Gastroesophageal sphincter (tissue), 4 donors: ENCODE results near the gene TLX2. TPM values are rescaled to one million over a fixed set of nuclear protein-coding genes. Genes with fewer than 3 reads are reported as not detected.

Experiments
- ATAC-seq: fragments of 150-250 bp; one replicate; pipeline ENCODE4 v1.9.1; 2016; ENCODE audit warnings: mild to moderate bottlenecking, moderate library complexity
- H3K27ac ChIP-seq, 4 donors: fragments of 200-600 bp; sonication (generic) in 3 of 4; 1 replicate in 3 of 4; 2 replicates in 1 of 4; pipeline ENCODE4 v1.5.1; 2016 to 2019
- H3K27me3 ChIP-seq: fragments of 200-600 bp; sonication (generic); one replicate; pipeline ENCODE4 v1.5.1; 2019
- H3K36me3 ChIP-seq, 2 donors: fragments of 200-600 bp; sonication (generic); one replicate each; pipeline ENCODE4 v1.5.1; 2019; ENCODE audit warnings: control low read depth in 1 of 2
- H3K4me1 ChIP-seq, 3 donors: fragments of 200-600 bp; sonication (generic); 1 replicate in 2 of 3; 2 replicates in 1 of 3; pipeline ENCODE4 v1.5.1; 2016 to 2019; ENCODE audit warnings: control low read depth in 2 of 3
- H3K4me3 ChIP-seq, 2 donors: fragments of 200-600 bp; sonication (generic); one replicate each; pipeline ENCODE4 v1.5.1; 2019; ENCODE audit warnings: mild to moderate bottlenecking in 1 of 2, moderate library complexity in 1 of 2
- H3K9me3 ChIP-seq, 3 donors: fragments of 200-600 bp; sonication (generic); one replicate each; pipeline ENCODE4 v1.5.1; 2017 to 2019; ENCODE audit warnings: control low read depth in 2 of 3
- EP300 ChIP-seq: sonication (generic); formaldehyde crosslinking; IDR thresholded peaks from one replicate; pipeline ENCODE4 v1.6.1; 2017; ENCODE audit warnings: antibody characterized with exemption, mild to moderate bottlenecking
- POLR2A ChIP-seq, 2 donors: fragments of 450-650 bp; IDR thresholded peaks; one replicate each; pipeline ENCODE4 v1.6.1; 2017; ENCODE audit warnings: antibody characterized with exemption in 2 of 2, mild to moderate bottlenecking in 2 of 2, moderate library complexity in 1 of 2
- POLR2AphosphoS5 ChIP-seq: sonication (generic); formaldehyde crosslinking; IDR thresholded peaks from one replicate; pipeline ENCODE4 v1.6.1; 2017; ENCODE audit warnings: antibody characterized with exemption
- WGBS, 2 donors: methylation state at CpG; one replicate each; pipeline ENCODE4 v1.1.5; 2018; ENCODE audit warnings: low coverage in 1 of 2; 5-methylcytosine and 5-hydroxymethylcytosine counted together
- total RNA-seq, 4 donors: library from RNA; depleted of rRNA; stranded (reverse); fragments of >200 nt; gene quantifications; one replicate each; pipeline ENCODE4 v1.1.0, GENCODE V29; 2016
- TF ChIP-seq, protein P1 (sequence below), 4 experiments: fragments of 200-600 bp in 2 of 4; fragments of 450-650 bp in 2 of 4; sonication (generic) in 1 of 4; IDR thresholded peaks; one replicate each; pipeline ENCODE4 v1.5.1; 2017 to 2019; ENCODE audit warnings: antibody characterized with exemption in 4 of 4, mild to moderate bottlenecking in 2 of 4, moderate library complexity in 2 of 4

Gene TLX2
- total RNA-seq, 4 donors from 2014 or later, result 0.27 to 0.94 TPM; not detected in 2

GRCh38 chr2:74551530-74551929 is 37.3 kb downstream of the TLX2 start:
- peaks cover 0 to 7% of the 10 kb centered on the region in 2 donors for H3K36me3 ChIP-seq
- no peak overlapping the region for H3K4me3 ChIP-seq
- ATAC-seq, result no peak
- no peaks in the 10 kb centered on the region for H3K9me3 ChIP-seq
- H3K27me3 ChIP-seq, result no peaks in the 10 kb centered on the region
- H3K27ac ChIP-seq, result no peak overlapping the region
- peaks cover 0 to 58% (median 15%) of the 10 kb centered on the region in 3 donors for H3K4me1 ChIP-seq
- no peak for TF ChIP-seq POLR2AphosphoS5

GRCh38 chr2:74551942-74552913 is 38.0 kb downstream of the TLX2 start:
- Histone ChIP-seq H3K4me1 (peaks cover 0 to 58% (median 15%) of the 10 kb centered on the region in 3 donors), H3K9me3 (no peaks in the 10 kb centered on the region), H3K27me3 (no peaks in the 10 kb centered on the region), H3K4me3 (no peak overlapping the region), H3K27ac (peak overlapping the region in 2 of 4 donors; percentile 91 to 92), H3K36me3 (peaks cover 0 to 11% of the 10 kb centered on the region in 2 donors)
- 75 to 86% methylated on average over 5 to 13 of the region's 21 CpGs for WGBS, 2 donors
- ATAC-seq, result no peak
- TF ChIP-seq EP300 (no peak), POLR2AphosphoS5 (no peak), POLR2A (IDR thresholded peaks at IDR 0.05) (no peak)

GRCh38 chr2:74552914-74553811 is 38.9 kb downstream of the TLX2 start:
- H3K4me1 ChIP-seq, result peaks cover 0 to 56% (median 15%) of the 10 kb centered on the region in 3 donors
- 21 to 40% methylated on average over 2 to 12 of the region's 27 CpGs for WGBS, 2 donors
- no peaks in the 10 kb centered on the region for H3K27me3 ChIP-seq
- H3K9me3 ChIP-seq, result no peaks in the 10 kb centered on the region
- H3K4me3 ChIP-seq, result peak overlapping the region; percentile 54 to 84
- peak overlapping the region in 3 of 4 donors; percentile 91 to 95 (median 92) for H3K27ac ChIP-seq
- no peak for TF ChIP-seq POLR2AphosphoS5
- TF ChIP-seq, protein P1, sequence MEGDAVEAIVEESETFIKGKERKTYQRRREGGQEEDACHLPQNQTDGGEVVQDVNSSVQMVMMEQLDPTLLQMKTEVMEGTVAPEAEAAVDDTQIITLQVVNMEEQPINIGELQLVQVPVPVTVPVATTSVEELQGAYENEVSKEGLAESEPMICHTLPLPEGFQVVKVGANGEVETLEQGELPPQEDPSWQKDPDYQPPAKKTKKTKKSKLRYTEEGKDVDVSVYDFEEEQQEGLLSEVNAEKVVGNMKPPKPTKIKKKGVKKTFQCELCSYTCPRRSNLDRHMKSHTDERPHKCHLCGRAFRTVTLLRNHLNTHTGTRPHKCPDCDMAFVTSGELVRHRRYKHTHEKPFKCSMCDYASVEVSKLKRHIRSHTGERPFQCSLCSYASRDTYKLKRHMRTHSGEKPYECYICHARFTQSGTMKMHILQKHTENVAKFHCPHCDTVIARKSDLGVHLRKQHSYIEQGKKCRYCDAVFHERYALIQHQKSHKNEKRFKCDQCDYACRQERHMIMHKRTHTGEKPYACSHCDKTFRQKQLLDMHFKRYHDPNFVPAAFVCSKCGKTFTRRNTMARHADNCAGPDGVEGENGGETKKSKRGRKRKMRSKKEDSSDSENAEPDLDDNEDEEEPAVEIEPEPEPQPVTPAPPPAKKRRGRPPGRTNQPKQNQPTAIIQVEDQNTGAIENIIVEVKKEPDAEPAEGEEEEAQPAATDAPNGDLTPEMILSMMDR (IDR thresholded peaks at IDR 0.05), result no peak
- TF ChIP-seq POLR2A (IDR thresholded peaks at IDR 0.05), result no peak
- no peak for TF ChIP-seq EP300
- no peak for ATAC-seq
- H3K36me3 ChIP-seq, result peaks cover 0 to 11% of the 10 kb centered on the region in 2 donors

DNA sequence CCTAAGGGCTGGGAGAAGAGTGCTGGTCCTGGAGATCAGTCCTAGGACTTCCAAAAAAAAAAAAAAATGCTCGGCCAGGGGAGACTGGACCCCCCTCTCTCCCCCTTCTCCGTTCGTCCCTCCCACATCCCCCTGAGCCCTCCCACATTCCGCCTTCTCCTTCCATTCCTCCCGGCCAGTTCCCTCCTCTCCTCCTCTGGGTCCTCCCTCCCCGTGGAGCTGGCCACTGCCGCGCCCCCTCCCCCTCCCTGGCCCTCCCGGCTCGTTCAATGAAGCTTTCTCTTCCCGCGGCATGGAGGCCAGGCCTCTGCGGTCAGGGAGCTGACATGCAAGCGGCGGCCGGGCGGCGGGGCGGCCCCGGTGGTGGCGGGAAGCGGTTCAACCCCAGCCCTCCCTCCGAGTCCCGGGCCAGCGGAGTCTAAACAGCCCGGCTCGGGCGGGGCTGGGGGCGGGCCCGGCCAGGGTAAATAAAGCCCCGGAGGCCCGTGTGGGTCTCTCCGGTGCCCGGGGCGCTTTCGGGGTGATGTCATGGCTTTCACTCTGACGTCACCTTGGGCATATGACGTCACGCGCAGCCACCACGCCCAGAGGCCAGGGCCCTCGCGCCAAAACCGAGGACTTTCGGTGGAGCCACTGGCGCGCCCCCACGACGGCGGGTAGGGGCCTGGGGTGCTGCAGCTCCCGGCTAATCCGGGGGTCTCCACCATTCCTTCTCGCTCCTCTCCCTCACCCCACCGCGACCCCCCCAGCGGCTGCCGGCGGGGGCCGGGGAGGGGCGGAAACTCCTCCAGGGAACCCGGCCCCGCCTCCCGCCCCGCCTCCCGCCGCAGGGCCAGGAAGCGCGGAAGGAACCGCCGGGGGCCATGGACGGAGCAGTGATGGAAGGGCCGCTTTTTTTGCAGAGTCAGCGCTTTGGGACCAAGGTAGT is 39.9 kb downstream of the TLX2 start, which contains the start of the genes DOK1 and LOXL3:
Gene DOK1 (plus strand): TSS at position 829 of the 928 bp plus-strand sequence. CDS start 35 bp downstream, at position 864.
Gene LOXL3 (minus strand): TSS at position 51 of the 928 bp plus-strand sequence. CDS start 1,308 bp downstream, outside the sequence.
- Histone ChIP-seq H3K9me3 (no peaks in the 10 kb centered on the region), H3K27ac (peak within 1 kb of the TSS; percentile 59 to 95 (median 92)), H3K4me3 (peak within 1 kb of the TSS; percentile 54 to 84), H3K4me1 (peaks cover 0 to 47% (median 15%) of the 10 kb centered on the region in 3 donors), H3K27me3 (no peaks in the 10 kb centered on the region), H3K36me3 (peaks cover 0 to 11% of the 10 kb centered on the region in 2 donors)
- WGBS, 2 donors, result 2% methylated on average over 7 of the region's 73 CpGs
- peak; percentile 92 for ATAC-seq
- peak; percentile 22 for TF ChIP-seq EP300
- TF ChIP-seq, protein P1 (IDR thresholded peaks at IDR 0.05), result peak in 2 of 4 experiments; percentile 4 to 18
- TF ChIP-seq POLR2A (IDR thresholded peaks at IDR 0.05), result no peak
- peak; percentile 27 for TF ChIP-seq POLR2AphosphoS5
